ENCODE results near the gene ARHGAP18. TPM values are rescaled to one million over a fixed set of nuclear protein-coding genes. Genes with fewer than 3 reads are reported as not detected.

Gene ARHGAP18
- total and polyA plus RNA-seq, 10 of the 15 experiments (the other 5 are each of a cell fraction or from before 2014, with no cell fraction given): 18.2 to 52.2 (median 31.7) TPM

GRCh38 chr6:129623008-129623732 is 86.8 kb downstream of the ARHGAP18 start (continued):
- TF ChIP-seq NKRF (conservative IDR thresholded peaks at IDR 0.05) (no peak), GABPA (IDR thresholded peaks at IDR 0.05; ENCODE audit: low read depth) (0 out of 2 replicates have a peak, but pooled peaks have one; percentile 30), EGR1 (IDR thresholded peaks at IDR 0.05; ENCODE audit: borderline replicate concordance in 1 of 2, low read depth in 2 of 2, low read length in 2 of 2) (no peak), RUNX3 (IDR thresholded peaks at IDR 0.05; ENCODE audit: low read length) (peak; percentile 39; the same call in 1 of the 2 replicates), HSF1 (IDR thresholded peaks at IDR 0.05; ENCODE audit: low read depth, low read length) (no peak), BRCA1 (IDR thresholded peaks at IDR 0.05; ENCODE audit: low read depth, low read length) (no peak), SREBF2 (IDR thresholded peaks at IDR 0.05; ENCODE audit: low read length) (no peak), PAX5 (IDR thresholded peaks at IDR 0.05; ENCODE audit: borderline replicate concordance, low read depth, low read length) (no peak), YY1 (IDR thresholded peaks at IDR 0.05; ENCODE audit: low read depth, low read length) (no peak), ATF2 (IDR thresholded peaks at IDR 0.05; ENCODE audit: low read length) (peak; percentile 71), IRF5 (IDR thresholded peaks at IDR 0.05; ENCODE audit: borderline replicate concordance) (no peak), SIX5 (IDR thresholded peaks at IDR 0.05; ENCODE audit: low read depth, low read length, severe bottlenecking) (no peak), SMARCA5 (IDR thresholded peaks at IDR 0.05) (no peak), MYB (IDR thresholded peaks at IDR 0.05; ENCODE audit: borderline replicate concordance, low read depth, low read length) (no peak), EED (IDR thresholded peaks at IDR 0.05; ENCODE audit: low read depth) (peak; percentile 47; the same call in 1 of the 2 replicates), MXI1 (IDR thresholded peaks at IDR 0.05; ENCODE audit: low read depth, low read length) (no peak), E2F4 (IDR thresholded peaks at IDR 0.05; ENCODE audit: low read depth, low read length) (no peak), TCF7 (IDR thresholded peaks at IDR 0.05; ENCODE audit: borderline replicate concordance) (no peak; the same call in 1 of the 2 replicates), RBBP5 (conservative IDR thresholded peaks at IDR 0.05) (no peak)

All from GM12878 (cell line).